Measurements from ENCODE around the gene IL6R. TPM values are rescaled to one million over a fixed set of nuclear protein-coding genes. Genes with fewer than 3 reads are reported as not detected.
A peak's percentile ranks its signal among the peaks of the same experiment; 100 is the strongest.

The IL6R gene
- total RNA-seq, 2 experiments from 2014 or later, result 4.6 to 6.3 TPM

DNA sequence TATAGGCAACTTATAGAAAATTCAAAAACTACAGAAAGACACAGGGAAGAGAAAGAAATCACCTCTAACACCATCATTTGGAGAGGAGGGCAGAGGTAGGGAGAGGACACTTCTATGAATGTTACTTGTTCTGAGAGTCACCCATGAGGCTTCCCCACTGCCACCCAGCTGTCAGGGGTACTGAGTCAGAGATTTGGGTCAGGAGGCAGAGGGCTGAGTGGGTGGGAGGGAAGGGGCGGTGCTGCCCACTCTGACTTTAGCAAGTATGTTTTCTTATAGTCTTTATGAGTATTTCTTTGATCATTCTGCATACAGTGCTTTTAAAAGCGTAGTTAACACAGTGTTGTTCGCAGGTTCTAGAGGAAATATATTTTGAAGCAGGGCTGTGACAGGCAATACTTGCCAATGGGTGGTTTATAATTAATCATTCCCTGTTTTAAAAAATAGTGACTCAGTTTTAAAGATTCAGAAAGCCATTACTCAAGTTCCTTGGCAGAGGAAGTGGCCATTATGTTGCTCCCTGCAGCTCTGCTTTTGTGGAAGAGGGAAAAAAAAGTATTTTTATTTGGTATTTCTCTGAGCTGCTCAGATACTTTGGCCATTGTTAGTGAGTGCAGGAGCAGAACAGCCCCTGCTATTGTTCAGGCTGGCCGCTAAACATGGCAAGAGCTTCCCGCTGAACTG, 18.3 kb downstream of the IL6R start:
- POLR2A ChIA-PET, result no interaction called here
- Mint-ChIP-seq H3K9me3 (no peaks in the 10 kb centered on the region), H3K36me3 (no peaks in the 10 kb centered on the region), H3K4me1 (peaks cover 16% of the 10 kb centered on the region), H3K4me3 (no peak overlapping the region), H3K27ac (no peak overlapping the region), H3K27me3 (peaks cover 4% of the 10 kb centered on the region)
- ATAC-seq (ENCODE audit: low read depth) (no peak), DNase-seq (no peak)

DNA sequence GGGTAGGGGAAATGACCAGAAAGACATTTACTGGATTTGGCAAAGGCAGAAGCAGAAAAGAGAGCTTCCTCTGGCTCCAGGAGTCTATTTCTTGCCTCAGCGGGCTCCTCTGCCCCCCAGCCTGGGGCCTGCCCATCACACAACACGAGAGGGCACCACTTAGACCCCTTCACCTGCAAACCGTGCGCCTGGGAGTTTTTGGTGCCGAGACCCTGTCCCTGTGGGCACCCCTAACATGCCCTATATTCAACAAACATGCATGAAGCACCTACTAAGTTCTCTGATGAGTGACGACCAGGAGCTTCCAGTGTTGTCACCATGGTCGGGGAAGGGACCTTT, 18.8 kb downstream of the IL6R start:
- Mint-ChIP-seq H3K27me3 (peaks cover 2% of the 10 kb centered on the region), H3K36me3 (no peaks in the 10 kb centered on the region), H3K9me3 (no peaks in the 10 kb centered on the region), H3K27ac (no peak overlapping the region), H3K4me3 (no peak overlapping the region), H3K4me1 (peaks cover 15% of the 10 kb centered on the region)
- ATAC-seq (ENCODE audit: low read depth) (no peak), DNase-seq (no peak)
- POLR2A ChIA-PET, result no interaction called here

DNA sequence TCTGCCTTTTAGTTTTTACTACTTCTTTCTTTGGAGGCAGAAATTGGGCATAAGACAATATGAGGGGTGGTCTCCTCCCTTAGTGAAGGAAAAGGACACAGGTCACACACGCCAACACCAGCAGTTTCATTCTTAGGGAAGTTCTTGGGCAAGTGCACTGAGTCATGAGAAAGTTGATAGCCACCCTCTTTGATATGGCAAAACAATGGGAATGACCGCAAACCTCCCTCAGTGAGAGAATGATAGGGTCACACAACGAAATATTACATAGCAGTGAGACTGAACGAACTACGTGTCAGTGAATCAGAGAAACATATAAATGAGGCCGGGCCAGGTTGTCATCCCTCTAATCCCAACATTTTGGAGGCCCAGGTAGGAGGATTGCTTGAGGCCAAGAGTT, 20.0 kb downstream of the IL6R start:
- H3K9me3 Mint-ChIP-seq, result no peaks in the 10 kb centered on the region
- H3K27ac Mint-ChIP-seq, result no peak overlapping the region
- no peak overlapping the region for H3K4me3 Mint-ChIP-seq
- DNase-seq (no peak), ATAC-seq (ENCODE audit: low read depth) (no peak)
- POLR2A ChIA-PET, result no interaction called here
- H3K27me3 Mint-ChIP-seq, result peaks cover 2% of the 10 kb centered on the region
- no peaks in the 10 kb centered on the region for H3K36me3 Mint-ChIP-seq
- peaks cover 4% of the 10 kb centered on the region for H3K4me1 Mint-ChIP-seq

DNA sequence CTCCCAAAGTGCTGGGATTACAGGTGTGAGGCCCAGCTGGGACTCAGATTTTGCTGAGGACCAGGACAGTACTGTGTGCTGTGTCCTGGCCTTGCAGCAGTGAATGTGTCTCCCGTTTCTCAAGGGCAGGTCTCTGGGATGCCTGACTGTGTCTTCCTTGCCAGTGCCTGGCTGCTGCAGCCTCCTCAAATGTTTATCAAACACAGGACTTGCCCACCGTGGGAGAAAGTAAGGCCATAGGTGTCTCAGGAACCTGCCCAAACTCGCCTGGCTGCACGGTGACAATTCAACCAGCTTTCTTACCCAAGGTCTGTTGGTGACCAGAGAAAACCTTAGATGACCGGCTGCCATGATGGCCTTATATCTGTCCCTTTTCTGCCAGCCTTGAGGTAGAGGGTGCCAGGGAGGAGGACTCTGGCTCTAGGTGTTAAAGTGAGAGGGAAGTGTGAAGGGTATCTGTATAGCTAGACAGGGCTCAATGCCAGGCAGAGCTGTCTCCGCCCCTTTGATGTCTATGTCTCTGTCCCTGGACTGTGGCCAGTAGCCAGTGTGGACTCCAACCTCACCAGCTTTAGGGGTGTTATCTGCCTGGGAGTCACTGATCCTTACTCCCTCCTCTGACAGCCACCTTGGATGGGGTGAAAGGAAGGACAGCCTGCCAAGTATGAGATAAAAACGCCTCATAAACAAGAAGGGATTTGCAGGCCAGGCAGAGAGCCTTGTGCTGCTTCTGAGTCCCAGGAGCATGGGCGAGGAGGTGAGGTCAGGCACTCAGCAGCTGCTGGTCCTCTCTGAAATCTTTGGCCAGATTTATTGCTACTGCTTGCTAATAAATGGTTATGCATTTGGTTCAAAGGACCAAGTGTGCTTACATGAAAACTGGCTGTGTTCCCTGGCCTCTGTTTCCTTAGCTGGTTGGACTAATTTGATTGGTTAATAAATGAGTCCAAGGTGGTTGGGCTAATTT, 22.3 kb downstream of the IL6R start:
- DNase-seq (no peak), ATAC-seq (ENCODE audit: low read depth) (no peak)
- no peaks in the 10 kb centered on the region for H3K9me3 Mint-ChIP-seq
- no peaks in the 10 kb centered on the region for H3K36me3 Mint-ChIP-seq
- no peak overlapping the region for H3K27ac Mint-ChIP-seq
- POLR2A ChIA-PET, result interaction anchor here (1.1 kb wide), 1 partner anchor 21 kb away, joined by 4 read pairs; no protein-coding TSS in a partner anchor
- peaks cover 2% of the 10 kb centered on the region for H3K27me3 Mint-ChIP-seq
- H3K4me3 Mint-ChIP-seq, result no peak overlapping the region
- peaks cover 9% of the 10 kb centered on the region for H3K4me1 Mint-ChIP-seq

DNA sequence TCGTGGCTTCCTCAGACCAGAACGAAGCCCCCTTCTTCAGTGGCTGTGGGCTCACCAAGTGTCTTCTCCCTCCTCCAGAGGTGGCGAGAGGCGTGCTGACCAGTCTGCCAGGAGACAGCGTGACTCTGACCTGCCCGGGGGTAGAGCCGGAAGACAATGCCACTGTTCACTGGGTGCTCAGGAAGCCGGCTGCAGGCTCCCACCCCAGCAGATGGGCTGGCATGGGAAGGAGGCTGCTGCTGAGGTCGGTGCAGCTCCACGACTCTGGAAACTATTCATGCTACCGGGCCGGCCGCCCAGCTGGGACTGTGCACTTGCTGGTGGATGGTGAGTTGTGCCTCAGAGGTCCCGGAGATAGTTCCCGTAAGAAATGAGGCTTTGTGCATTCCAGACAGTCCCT, 24.0 kb downstream of the IL6R start:
- Mint-ChIP-seq H3K4me1 (peaks cover 19% of the 10 kb centered on the region), H3K4me3 (no peak overlapping the region), H3K27me3 (no peaks in the 10 kb centered on the region), H3K9me3 (no peaks in the 10 kb centered on the region), H3K36me3 (no peaks in the 10 kb centered on the region), H3K27ac (no peak overlapping the region)
- ATAC-seq (ENCODE audit: low read depth), result no peak
- DNase-seq, result no peak
- POLR2A ChIA-PET, result no interaction called here

DNA sequence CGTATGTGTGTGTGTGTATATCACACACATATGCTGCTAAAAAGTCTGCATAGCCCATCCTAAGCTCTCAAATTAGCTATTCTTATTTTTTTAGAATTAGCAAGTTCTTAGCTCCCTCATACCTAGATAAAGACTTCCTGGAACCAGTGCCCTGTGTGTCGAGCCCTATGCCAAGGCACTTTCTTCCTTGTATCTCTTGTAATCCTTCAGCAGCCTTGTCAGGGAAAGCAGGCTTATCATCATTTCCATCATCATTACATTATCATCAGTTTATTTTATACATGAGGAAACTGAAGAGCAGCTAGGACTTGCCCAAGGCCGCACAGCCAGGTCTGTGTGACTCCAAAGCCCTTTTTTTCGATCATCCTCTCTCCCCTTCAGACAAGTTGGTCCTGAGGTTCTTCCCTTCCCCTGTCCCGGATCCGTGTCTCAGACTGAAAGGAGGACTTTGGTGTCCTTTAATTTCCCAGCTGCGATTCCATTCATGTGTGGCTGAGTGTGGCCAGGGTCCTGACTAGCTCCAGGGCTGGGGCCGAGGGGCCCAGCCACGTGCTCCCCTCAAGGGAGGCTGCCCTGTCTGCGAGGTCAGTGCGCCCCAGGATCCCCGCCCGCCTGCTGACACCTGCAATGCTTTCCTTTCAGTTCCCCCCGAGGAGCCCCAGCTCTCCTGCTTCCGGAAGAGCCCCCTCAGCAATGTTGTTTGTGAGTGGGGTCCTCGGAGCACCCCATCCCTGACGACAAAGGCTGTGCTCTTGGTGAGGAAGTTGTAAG, 24.9 kb downstream of the IL6R start:
- POLR2A ChIA-PET, result no interaction called here
- Mint-ChIP-seq H3K27ac (no peak overlapping the region), H3K27me3 (no peaks in the 10 kb centered on the region), H3K4me3 (no peak overlapping the region), H3K9me3 (no peaks in the 10 kb centered on the region), H3K4me1 (peaks cover 19% of the 10 kb centered on the region), H3K36me3 (no peaks in the 10 kb centered on the region)
- no peak for ATAC-seq (ENCODE audit: low read depth)
- DNase-seq, result no peak

DNA sequence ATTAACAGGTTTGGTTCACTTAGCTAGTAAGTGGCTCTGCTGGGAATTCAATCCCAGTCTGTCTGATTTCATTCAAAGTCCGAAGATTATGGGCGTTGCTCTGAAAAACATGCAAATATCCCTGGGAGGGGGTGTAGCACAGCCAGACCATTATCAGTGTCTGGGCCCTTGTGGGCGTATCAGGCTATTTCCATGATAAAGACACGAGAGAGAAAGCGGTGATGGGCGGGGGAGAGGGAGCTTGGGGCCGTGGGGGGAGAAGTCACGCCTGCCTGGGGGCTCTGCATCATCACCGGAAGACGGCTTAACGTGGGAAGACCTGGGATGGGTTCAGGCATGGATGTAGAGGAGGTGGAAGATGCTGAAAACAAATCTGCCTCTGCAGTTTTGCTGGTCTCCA, 25.8 kb downstream of the IL6R start:
- H3K4me3 Mint-ChIP-seq, result no peak overlapping the region
- H3K36me3 Mint-ChIP-seq, result no peaks in the 10 kb centered on the region
- no peaks in the 10 kb centered on the region for H3K27me3 Mint-ChIP-seq
- H3K27ac Mint-ChIP-seq, result no peak overlapping the region
- DNase-seq (no peak), ATAC-seq (ENCODE audit: low read depth) (no peak)
- POLR2A ChIA-PET, result no interaction called here
- no peaks in the 10 kb centered on the region for H3K9me3 Mint-ChIP-seq
- peaks cover 19% of the 10 kb centered on the region for H3K4me1 Mint-ChIP-seq

DNA sequence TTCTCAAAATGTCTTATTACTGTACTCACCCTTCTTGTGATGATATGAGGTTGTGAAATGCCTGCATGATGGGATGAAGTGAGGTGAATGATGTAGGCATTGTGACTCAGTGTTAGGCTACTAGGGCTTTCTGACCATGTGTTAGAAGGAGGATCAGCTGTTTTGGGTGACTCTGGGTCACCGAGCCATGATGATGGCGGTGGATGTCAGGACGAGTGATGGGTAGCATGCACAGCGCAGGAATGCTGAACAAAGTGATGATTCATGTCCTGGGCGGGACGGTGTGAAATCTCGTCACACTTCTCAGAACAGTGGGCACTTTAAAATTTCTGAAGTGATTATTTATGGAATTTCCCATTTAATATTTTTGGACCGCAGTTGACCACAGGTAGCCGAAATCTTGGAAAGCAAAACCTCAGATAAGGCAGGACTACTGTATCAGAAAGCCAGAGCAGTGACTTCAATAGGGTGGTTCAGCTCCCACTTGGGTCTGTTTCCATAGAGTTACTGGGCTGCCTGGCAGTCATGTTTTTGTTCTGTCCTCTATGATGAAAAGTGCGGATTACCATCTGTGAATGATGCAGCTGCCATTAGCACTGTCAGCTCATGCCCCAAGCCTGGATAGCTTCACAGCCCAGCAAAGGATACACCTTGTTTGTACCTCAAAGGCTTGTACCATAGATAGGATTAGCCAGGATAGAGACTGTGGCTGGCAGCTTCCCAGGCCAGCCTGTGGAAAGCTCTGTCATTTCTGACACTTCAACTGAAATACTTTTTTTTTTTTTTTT, 26.6 kb downstream of the IL6R start:
- Mint-ChIP-seq H3K27me3 (no peaks in the 10 kb centered on the region), H3K27ac (no peak overlapping the region), H3K36me3 (no peaks in the 10 kb centered on the region), H3K4me3 (no peak overlapping the region), H3K4me1 (peaks cover 17% of the 10 kb centered on the region), H3K9me3 (no peaks in the 10 kb centered on the region)
- POLR2A ChIA-PET, result no interaction called here
- no peak for ATAC-seq (ENCODE audit: low read depth)
- DNase-seq, result no peak

DNA sequence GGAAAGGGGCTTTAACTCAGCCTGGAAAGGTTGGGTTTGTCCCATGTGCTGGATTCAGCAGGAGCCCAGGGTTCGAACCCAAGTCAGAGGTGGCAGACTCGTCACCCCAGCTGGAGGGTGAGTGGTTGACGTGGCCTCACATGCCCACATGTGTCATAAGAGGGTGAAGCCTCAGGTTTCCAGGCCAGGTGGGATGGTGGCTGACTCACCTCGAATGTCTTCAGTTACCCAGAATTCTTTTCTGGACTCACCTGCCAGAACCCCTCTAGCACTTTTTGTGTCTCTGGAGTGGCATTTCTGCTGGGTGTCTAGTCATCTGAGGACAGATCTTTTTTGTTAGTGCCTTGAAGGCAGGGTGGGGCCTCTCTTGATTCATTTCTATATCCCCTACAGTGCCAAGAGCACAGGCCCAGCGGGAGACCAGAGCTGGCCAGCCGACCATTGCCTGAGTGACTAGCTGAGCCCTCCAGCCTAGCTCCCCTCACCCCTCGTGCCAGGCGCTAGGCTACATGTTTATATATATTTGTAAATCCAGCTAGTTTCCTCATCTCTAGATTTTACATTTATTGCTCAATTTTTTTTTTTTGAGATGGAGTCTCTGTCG, 28.1 kb downstream of the IL6R start:
- no peak overlapping the region for H3K27ac Mint-ChIP-seq
- POLR2A ChIA-PET, result no interaction called here
- peak; percentile 30 for ATAC-seq (ENCODE audit: low read depth)

DNA sequence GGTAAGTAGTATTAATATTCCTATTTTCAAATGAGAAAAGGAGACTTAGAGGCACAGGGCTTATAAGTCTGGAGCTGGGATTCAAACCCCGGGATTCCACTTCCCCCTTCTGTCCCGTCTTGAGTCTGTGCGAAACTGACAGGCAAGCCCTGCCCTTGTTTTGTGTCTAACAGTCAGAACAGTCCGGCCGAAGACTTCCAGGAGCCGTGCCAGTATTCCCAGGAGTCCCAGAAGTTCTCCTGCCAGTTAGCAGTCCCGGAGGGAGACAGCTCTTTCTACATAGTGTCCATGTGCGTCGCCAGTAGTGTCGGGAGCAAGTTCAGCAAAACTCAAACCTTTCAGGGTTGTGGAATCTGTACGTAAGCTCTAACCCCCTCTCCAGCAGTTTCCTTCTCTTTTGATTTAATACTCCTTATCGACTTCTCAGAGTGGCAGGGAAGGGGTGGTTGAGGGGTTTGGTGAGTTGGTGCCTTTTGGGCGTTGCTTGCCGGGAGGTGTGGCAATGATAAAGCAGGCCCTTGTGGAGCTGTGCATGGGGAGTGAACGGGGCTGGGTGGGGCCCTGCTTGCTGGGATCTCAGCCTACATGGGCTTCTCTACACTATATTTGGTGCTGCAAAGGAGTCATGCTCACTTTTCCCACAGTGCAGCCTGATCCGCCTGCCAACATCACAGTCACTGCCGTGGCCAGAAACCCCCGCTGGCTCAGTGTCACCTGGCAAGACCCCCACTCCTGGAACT, 29.4 kb downstream of the IL6R start:
- Mint-ChIP-seq H3K9me3 (no peaks in the 10 kb centered on the region), H3K4me3 (no peak overlapping the region), H3K4me1 (peaks cover 22% of the 10 kb centered on the region), H3K27me3 (no peaks in the 10 kb centered on the region), H3K36me3 (no peaks in the 10 kb centered on the region), H3K27ac (no peak overlapping the region)
- POLR2A ChIA-PET, result no interaction called here
- DNase-seq (no peak), ATAC-seq (ENCODE audit: low read depth) (no peak)

More for the DNA sequence above, 28.1 kb downstream of the IL6R start:
- H3K4me3 Mint-ChIP-seq, result no peak overlapping the region
- H3K4me1 Mint-ChIP-seq, result peaks cover 20% of the 10 kb centered on the region
- DNase-seq, result no peak
- H3K9me3 Mint-ChIP-seq, result no peaks in the 10 kb centered on the region
- H3K36me3 Mint-ChIP-seq, result no peaks in the 10 kb centered on the region
- no peaks in the 10 kb centered on the region for H3K27me3 Mint-ChIP-seq

DNA sequence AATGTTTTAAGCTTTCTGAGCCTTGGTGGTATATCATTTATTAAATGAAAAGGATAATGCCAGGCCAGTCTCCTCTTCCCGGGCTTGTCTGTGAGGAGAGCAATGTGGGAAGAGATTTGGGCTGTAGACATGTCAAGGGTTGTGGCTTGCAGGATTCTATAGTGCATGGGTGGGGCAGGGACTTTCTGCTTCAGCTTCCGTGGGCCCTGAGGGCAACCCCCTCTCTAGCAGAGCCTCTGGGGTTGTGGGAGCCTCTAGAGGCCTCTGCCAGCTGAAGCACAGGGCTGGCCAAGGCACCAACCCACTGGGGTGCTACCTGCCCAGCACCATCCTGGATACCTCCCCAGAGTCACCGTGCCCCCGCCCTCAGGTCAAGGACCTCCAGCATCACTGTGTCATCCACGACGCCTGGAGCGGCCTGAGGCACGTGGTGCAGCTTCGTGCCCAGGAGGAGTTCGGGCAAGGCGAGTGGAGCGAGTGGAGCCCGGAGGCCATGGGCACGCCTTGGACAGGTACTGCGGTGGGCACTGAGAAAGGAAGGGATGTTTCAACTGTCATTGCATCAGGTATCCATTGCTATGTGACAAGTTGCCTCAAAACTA, 30.6 kb downstream of the IL6R start:
- no peaks in the 10 kb centered on the region for H3K9me3 Mint-ChIP-seq
- H3K27ac Mint-ChIP-seq, result no peak overlapping the region
- no peaks in the 10 kb centered on the region for H3K36me3 Mint-ChIP-seq
- H3K4me1 Mint-ChIP-seq, result peaks cover 30% of the 10 kb centered on the region
- ATAC-seq (ENCODE audit: low read depth) (no peak), DNase-seq (no peak)
- no peak overlapping the region for H3K4me3 Mint-ChIP-seq
- no peaks in the 10 kb centered on the region for H3K27me3 Mint-ChIP-seq
- POLR2A ChIA-PET, result interaction anchor here (0.7 kb wide), 1 partner anchor 16 kb away, joined by 3 read pairs; no protein-coding TSS in a partner anchor

DNA sequence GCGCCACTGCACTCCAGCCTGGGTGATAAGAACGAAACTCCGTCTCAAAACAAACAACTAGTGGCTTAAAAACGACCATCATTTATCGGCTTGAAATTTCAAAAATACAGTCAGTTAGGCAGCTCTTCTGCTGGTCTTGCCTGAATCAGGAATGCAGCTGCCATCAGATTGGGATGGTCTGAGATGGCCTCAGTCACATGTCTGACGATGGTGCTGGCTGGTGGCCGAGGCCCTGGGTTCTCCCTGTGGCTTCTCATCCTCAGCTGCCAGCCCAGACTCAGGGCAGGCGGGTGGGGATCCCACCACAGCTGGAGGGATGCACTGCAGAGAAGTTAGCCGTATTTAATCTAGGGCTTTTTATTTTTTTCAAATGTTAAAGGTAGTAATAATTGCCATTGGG, 31.3 kb downstream of the IL6R start:
- Mint-ChIP-seq H3K4me3 (no peak overlapping the region), H3K27me3 (peaks cover 5% of the 10 kb centered on the region), H3K27ac (no peak overlapping the region), H3K9me3 (no peaks in the 10 kb centered on the region), H3K36me3 (no peaks in the 10 kb centered on the region), H3K4me1 (peaks cover 35% of the 10 kb centered on the region)
- ATAC-seq (ENCODE audit: low read depth), result no peak
- DNase-seq, result no peak
- POLR2A ChIA-PET, result interaction anchor here (0.6 kb wide), 1 partner anchor 25 kb away, joined by 5 read pairs; no protein-coding TSS in a partner anchor

Measured in activated naive CD8-positive, alpha-beta T cell treated with anti-CD3 and anti-CD28 coated beads, Interleukin-2, amount 10 ng/mL, durations not matched to agents 7 days and 5 days (primary cell).